Measurements from ENCODE around the gene SLC4A7. TPM values are rescaled to one million over a fixed set of nuclear protein-coding genes. Genes with fewer than 3 reads are reported as not detected.
"Not testable (repeated sequence)": the region's sequence is repeated elsewhere in the genome, so short reads cannot be mapped to it uniquely, and the experiment has no call there.

The SLC4A7 gene
- total and polyA plus RNA-seq, 10 of the 15 experiments (the other 5 are each of a cell fraction or from before 2014, with no cell fraction given): 4.4 to 41.4 (median 18.3) TPM

- TF ChIP-seq, protein P1, sequence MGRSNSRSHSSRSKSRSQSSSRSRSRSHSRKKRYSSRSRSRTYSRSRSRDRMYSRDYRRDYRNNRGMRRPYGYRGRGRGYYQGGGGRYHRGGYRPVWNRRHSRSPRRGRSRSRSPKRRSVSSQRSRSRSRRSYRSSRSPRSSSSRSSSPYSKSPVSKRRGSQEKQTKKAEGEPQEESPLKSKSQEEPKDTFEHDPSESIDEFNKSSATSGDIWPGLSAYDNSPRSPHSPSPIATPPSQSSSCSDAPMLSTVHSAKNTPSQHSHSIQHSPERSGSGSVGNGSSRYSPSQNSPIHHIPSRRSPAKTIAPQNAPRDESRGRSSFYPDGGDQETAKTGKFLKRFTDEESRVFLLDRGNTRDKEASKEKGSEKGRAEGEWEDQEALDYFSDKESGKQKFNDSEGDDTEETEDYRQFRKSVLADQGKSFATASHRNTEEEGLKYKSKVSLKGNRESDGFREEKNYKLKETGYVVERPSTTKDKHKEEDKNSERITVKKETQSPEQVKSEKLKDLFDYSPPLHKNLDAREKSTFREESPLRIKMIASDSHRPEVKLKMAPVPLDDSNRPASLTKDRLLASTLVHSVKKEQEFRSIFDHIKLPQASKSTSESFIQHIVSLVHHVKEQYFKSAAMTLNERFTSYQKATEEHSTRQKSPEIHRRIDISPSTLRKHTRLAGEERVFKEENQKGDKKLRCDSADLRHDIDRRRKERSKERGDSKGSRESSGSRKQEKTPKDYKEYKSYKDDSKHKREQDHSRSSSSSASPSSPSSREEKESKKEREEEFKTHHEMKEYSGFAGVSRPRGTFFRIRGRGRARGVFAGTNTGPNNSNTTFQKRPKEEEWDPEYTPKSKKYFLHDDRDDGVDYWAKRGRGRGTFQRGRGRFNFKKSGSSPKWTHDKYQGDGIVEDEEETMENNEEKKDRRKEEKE (IDR thresholded peaks at IDR 0.05): no peak
- TF ChIP-seq GABPA (IDR thresholded peaks at IDR 0.05; ENCODE audit: low read depth) (no peak), IKZF2 (IDR thresholded peaks at IDR 0.05) (peak in 1 of 2 experiments; percentile 29; a peak in 1 of 4 replicates), BRCA1 (IDR thresholded peaks at IDR 0.05; ENCODE audit: low read depth, low read length) (no peak)
These were observed 91.1 kb downstream of the SLC4A7 start (continued) for GRCh38 chr3:27392950-27393679.

GRCh38 chr3:27392414-27392813 lies 91.8 kb downstream of the SLC4A7 start:
- H2AFZ ChIP-seq (ENCODE audit: control insufficient read depth, low read depth, low read length); intact Hi-C loops (cut with micrococcal nuclease; ENCODE audit: unreplicated experiment); H3K79me2 ChIP-seq (ENCODE audit: control insufficient read depth, insufficient read depth, low read length); BruUV-seq (replicated peaks); H4K20me1 ChIP-seq (ENCODE audit: control insufficient read depth, insufficient read depth); H3K4me1 ChIP-seq (ENCODE audit: control insufficient read depth, insufficient read depth, low read length); H3K36me3 ChIP-seq (ENCODE audit: control insufficient read depth in 2 of 2, insufficient read depth in 2 of 2, low read length in 1 of 2); H3K27me3 ChIP-seq (replicated peaks in 1 of 2; ENCODE audit: control insufficient read depth in 2 of 2, insufficient read depth in 2 of 2, low read length in 1 of 2); DNase-seq (ENCODE audit: low read depth, low spot score); H3K9me3 ChIP-seq (replicated peaks; ENCODE audit: control insufficient read depth, insufficient read depth, low read length); H3K4me2 ChIP-seq (ENCODE audit: control insufficient read depth, insufficient read depth); FAIRE-seq; ATAC-seq; H3K9ac ChIP-seq (ENCODE audit: control insufficient read depth, insufficient read depth, low read length); in situ Hi-C loops (cut with MboI); H3K4me3 ChIP-seq: not testable (repeated sequence)
- WGBS (ENCODE audit: insufficient coverage, insufficient replicate concordance, low lambda C conversion rate, missing lambda C conversion rate): 97% methylated on average over 10 of the region's 10 CpGs
- TF ChIP-seq, protein P2, sequence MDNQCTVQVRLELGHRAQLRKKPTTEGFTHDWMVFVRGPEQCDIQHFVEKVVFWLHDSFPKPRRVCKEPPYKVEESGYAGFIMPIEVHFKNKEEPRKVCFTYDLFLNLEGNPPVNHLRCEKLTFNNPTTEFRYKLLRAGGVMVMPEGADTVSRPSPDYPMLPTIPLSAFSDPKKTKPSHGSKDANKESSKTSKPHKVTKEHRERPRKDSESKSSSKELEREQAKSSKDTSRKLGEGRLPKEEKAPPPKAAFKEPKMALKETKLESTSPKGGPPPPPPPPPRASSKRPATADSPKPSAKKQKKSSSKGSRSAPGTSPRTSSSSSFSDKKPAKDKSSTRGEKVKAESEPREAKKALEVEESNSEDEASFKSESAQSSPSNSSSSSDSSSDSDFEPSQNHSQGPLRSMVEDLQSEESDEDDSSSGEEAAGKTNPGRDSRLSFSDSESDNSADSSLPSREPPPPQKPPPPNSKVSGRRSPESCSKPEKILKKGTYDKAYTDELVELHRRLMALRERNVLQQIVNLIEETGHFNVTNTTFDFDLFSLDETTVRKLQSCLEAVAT (IDR thresholded peaks at IDR 0.05): peak; percentile 93
- TF ChIP-seq NFIC (IDR thresholded peaks at IDR 0.05; ENCODE audit: low read depth, low read length) (0 out of 2 replicates have a peak, but pooled peaks have one; percentile 2), HDGF (IDR thresholded peaks at IDR 0.05) (0 out of 2 replicates have a peak, but pooled peaks have one; percentile 32)
- RAD21 ChIA-PET (ENCODE audit: unreplicated experiment): interaction anchor here (0.6 to 1.4 kb wide), 6 partner anchors 34 to 288 kb away, joined by 3 to 12 read pairs (median 4); partner anchors contain the start of gene SLC4A7
- SMC1A ChIA-PET (ENCODE audit: uncharacterized antibody, unreplicated experiment): interaction anchor here (0.7 to 1.6 kb wide), 11 partner anchors 9 to 137 kb away, joined by 3 to 7 read pairs (median 4); no protein-coding TSS in a partner anchor
- POLR2A ChIA-PET: interaction anchor here (0.6 to 1.1 kb wide), 4 partner anchors 25 to 248 kb away, joined by 3 to 4 read pairs (median 3); no protein-coding TSS in a partner anchor
- peak overlapping the region; percentile 24; the same call in 1 of the 2 replicates for H3K27ac ChIP-seq (ENCODE audit: control insufficient read depth, insufficient read depth)
- CTCF ChIA-PET: interaction anchor here (0.8 kb wide), 1 partner anchor 74 kb away, joined by 6 read pairs; no protein-coding TSS in a partner anchor

All from GM12878 (cell line).